HepG2 (cell line): ENCODE measurements around the gene TAF1A.

Source experiments
- CBX5 ChIP-seq: sonication (generic); formaldehyde crosslinking; IDR thresholded peaks from 2 replicates; pipeline ENCODE4 v1.4.0; 2020; ENCODE audit warnings: missing genetic modification reagents, borderline replicate concordance
- DR1 ChIP-seq: sonication (generic); formaldehyde crosslinking; IDR thresholded peaks from 2 replicates; pipeline ENCODE4 v1.8.0; 2021; ENCODE audit warnings: mild to moderate bottlenecking, missing genetic modification reagents, inconsistent platforms
- EP300 ChIP-seq, 3 experiments: sonication (generic) in 1 of 3; formaldehyde crosslinking in 1 of 3; IDR thresholded peaks; 2 replicates each; pipeline versions ENCODE4 v1.5.1 to v1.6.1; 2011 to 2020; ENCODE audit warnings: low read depth in 2 of 3, low read length in 2 of 3, borderline replicate concordance in 1 of 3, improper control_type of control experiment in 1 of 3, mild to moderate bottlenecking in 1 of 3, missing genetic modification reagents in 1 of 3, moderate library complexity in 1 of 3
- MBD4 ChIP-seq: IDR thresholded peaks from 2 replicates; pipeline ENCODE4 v1.6.1; 2012; ENCODE audit warnings: low read length, inconsistent platforms, borderline replicate concordance
- TF ChIP-seq, protein P1 (sequence below): sonication (generic); formaldehyde crosslinking; IDR thresholded peaks from 2 replicates; pipeline ENCODE4 v1.5.0; 2020; ENCODE audit warnings: mild to moderate bottlenecking, missing genetic modification reagents, moderate library complexity

DNA sequence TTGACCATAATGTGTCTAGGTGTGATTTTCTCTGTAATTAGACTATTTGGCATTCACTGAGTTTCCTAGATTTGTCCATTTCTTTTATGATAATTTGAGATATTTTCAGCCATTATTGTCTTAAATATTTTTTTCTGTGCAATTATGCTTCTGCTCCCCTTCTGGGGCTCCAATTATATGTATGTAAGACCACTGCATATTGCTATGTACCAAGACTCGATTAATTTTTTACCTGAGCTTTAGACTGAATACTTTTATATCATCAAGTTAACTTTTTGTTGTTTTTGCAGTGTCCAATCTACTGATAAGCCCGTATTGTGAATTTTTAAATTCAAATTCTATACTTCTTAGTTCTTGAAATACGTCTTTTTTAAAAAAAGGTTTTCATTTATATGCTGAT lies 5.1 kb upstream of the TAF1A start:
- TF ChIP-seq DR1 (CRISPR knock-in tag) (no peak), CBX5 (CRISPR knock-in tag) (no peak), MBD4 (no peak), EP300 (IDR thresholded peaks at IDR 0.05; ENCODE audit: low read depth in 2 of 2, low read length in 2 of 2) (no peak), EP300 (CRISPR knock-in tag; IDR thresholded peaks at IDR 0.05; ENCODE audit: borderline replicate concordance) (no peak)
- TF ChIP-seq, protein P1, sequence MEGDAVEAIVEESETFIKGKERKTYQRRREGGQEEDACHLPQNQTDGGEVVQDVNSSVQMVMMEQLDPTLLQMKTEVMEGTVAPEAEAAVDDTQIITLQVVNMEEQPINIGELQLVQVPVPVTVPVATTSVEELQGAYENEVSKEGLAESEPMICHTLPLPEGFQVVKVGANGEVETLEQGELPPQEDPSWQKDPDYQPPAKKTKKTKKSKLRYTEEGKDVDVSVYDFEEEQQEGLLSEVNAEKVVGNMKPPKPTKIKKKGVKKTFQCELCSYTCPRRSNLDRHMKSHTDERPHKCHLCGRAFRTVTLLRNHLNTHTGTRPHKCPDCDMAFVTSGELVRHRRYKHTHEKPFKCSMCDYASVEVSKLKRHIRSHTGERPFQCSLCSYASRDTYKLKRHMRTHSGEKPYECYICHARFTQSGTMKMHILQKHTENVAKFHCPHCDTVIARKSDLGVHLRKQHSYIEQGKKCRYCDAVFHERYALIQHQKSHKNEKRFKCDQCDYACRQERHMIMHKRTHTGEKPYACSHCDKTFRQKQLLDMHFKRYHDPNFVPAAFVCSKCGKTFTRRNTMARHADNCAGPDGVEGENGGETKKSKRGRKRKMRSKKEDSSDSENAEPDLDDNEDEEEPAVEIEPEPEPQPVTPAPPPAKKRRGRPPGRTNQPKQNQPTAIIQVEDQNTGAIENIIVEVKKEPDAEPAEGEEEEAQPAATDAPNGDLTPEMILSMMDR = no peak
